Diencephalon (tissue), 1 donor: ENCODE results near the gene ABHD4. TPM values are rescaled to one million over a fixed set of nuclear protein-coding genes. Genes with fewer than 3 reads are reported as not detected.

ENCODE experiments used
- total RNA-seq: library from RNA; depleted of rRNA; stranded (reverse); fragments of >200 nt; gene quantifications from one replicate; pipeline ENCODE4 v1.2.3, GENCODE V29; 2014

Gene ABHD4, protein sequence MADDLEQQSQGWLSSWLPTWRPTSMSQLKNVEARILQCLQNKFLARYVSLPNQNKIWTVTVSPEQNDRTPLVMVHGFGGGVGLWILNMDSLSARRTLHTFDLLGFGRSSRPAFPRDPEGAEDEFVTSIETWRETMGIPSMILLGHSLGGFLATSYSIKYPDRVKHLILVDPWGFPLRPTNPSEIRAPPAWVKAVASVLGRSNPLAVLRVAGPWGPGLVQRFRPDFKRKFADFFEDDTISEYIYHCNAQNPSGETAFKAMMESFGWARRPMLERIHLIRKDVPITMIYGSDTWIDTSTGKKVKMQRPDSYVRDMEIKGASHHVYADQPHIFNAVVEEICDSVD
- total RNA-seq, result 6.9 TPM

DNA sequence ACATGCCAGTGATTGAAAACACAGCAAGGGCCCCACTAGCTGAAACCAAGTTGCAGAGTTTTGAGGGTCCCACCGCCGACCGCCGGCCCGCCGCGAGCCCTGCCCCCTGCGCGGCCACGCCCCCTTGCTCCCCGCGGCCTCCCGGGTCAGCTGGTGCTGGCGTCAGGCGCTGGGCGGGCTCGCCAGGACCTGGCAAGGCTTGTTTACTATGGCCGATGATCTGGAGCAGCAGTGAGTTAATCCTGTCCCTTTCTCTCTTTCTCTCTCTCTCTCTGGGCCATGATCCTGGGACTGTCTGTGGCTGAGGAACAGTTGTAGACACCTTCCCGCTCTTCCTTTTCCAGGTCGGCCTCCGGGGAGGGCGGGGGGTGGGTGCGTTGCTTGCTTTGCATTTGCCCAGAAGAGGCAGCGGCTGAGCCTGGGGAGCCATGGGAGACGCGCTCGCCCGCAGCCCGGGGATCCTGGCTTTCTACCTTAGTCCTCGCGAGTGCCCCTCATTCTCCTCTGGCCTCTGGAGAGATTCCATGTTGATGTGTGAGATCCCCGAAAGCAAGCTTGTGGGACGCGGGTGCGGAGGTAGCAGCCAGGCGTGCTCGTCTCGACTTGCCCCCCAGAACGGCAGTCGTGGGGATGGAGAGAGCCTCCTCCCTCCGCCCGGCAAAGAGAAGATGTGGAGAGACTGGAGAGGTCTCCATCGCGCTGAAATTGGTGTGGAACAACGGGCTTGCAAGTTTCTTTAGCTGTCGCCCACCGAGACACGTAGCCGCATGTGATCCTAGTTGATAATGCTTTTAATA, at the start of gene ABHD4:
TSS of gene ABHD4 (plus strand) at position 202 of the 797 bp plus-strand sequence. CDS start at position 209, 7 bp downstream.

DNA sequence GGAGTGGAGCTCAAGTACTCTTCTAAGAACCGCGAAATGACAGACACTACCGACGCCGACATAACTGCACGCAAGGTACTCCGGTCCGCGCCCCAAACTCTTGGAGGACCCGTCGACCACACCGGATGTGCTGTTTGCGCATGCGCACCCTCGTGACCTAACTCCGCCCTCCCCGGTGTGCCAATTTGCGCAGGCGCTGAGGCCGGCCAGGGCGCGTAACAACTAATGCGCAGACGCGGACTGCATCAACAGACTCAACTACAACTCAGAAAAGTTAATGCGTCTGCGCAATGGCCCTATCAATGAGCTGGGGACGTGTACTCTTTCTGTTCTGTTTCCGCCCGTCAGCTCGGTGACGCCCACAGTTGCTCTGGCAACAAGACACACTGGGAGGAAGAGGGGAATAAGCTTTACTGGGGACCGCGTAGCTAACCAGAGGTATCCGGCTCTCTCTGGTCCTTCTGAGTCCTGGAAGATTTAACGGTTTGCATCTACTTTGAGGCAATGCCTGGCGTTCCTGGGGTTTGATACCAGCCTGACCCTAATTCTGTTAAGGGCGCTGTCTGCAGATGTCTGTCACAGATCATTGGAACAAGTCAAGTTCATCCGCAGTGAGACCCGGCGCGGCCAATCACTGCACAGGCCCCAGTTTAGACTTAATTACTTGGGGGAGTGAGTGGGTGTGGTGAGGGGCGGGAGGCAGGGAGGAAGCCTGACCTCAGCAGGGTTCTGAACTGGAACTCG, 8.8 kb upstream of the ABHD4 start, which contains the start of gene DAD1:
TSS of gene DAD1 (minus strand) at position 129 of the 744 bp plus-strand sequence. CDS start at position 62, 67 bp downstream.

DNA sequence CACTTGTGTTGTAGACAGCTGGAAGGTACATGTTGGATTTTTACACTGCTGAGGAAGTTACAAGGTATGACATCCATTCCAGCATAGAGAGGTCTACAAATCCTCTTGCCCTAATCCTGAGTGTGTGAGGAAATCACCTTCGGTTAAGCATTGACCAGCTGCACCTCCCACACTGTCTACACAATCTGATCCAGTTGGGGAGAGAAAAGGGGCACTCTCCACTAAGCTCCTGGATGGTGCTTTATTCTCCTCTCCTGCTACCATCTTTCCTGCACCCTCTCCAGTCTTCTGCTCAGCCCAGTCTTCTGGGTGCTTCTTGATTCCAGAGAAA, 46.2 kb downstream of the ABHD4 start, which contains the start of gene OR6J1:
TSS of gene OR6J1 (minus strand) at position 48 of the 331 bp plus-strand sequence. CDS start 9,541 bp downstream, outside the sequence.

Other genes starting within 250 kb of the ABHD4 start
- 128 TPM for gene DAD1, start 9.1 kb upstream of the ABHD4 start, total RNA-seq
- not detected for gene OR6J1, start 46.1 kb downstream of the ABHD4 start, total RNA-seq
- gene OXA1L, start 168.4 kb downstream of the ABHD4 start, total RNA-seq, result 43.8 TPM
- 5.3 TPM for gene SLC7A7, start 217.1 kb downstream of the ABHD4 start, total RNA-seq
- 35.3 TPM for gene MRPL52, start 231.6 kb downstream of the ABHD4 start, total RNA-seq
- gene MMP14, start 238.3 kb downstream of the ABHD4 start, total RNA-seq, result 14.3 TPM